ENCODE results near the gene HDAC9.

GRCh38 chr7:18855796-18856195 is 360.2 kb downstream of the HDAC9 start:
- TF ChIP-seq, protein P1, sequence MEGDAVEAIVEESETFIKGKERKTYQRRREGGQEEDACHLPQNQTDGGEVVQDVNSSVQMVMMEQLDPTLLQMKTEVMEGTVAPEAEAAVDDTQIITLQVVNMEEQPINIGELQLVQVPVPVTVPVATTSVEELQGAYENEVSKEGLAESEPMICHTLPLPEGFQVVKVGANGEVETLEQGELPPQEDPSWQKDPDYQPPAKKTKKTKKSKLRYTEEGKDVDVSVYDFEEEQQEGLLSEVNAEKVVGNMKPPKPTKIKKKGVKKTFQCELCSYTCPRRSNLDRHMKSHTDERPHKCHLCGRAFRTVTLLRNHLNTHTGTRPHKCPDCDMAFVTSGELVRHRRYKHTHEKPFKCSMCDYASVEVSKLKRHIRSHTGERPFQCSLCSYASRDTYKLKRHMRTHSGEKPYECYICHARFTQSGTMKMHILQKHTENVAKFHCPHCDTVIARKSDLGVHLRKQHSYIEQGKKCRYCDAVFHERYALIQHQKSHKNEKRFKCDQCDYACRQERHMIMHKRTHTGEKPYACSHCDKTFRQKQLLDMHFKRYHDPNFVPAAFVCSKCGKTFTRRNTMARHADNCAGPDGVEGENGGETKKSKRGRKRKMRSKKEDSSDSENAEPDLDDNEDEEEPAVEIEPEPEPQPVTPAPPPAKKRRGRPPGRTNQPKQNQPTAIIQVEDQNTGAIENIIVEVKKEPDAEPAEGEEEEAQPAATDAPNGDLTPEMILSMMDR (conservative IDR thresholded peaks at IDR 0.05 in 1 of 2, IDR thresholded peaks at IDR 0.05 in 1 of 2; ENCODE audit: low read depth in 1 of 2, low read length in 2 of 2): no peak
- no peak for TF ChIP-seq EZH2 (IDR thresholded peaks at IDR 0.05; ENCODE audit: low read length, missing control alignments)

All from fibroblast of lung (primary cell).